Measurements from ENCODE around the gene ZNF280C.

GRCh38 chrX:130285069-130285620 is 16.4 kb upstream of the ZNF280C start:
- TF ChIP-seq POLR2A (IDR thresholded peaks at IDR 0.05) = no peak
- no peak for TF ChIP-seq CTCF (IDR thresholded peaks at IDR 0.05)

All from body of pancreas (tissue), 4 donors.